HG03521 (cell line): ENCODE results near the gene MS4A18.
"Not testable (repeated sequence)": the region's sequence is repeated elsewhere in the genome, so short reads cannot be mapped to it uniquely, and the experiment has no call there.

ENCODE experiments used
- ATAC-seq: cut with Tn5 transposase; IDR thresholded peaks from one replicate; pipeline ENCODE4 v1.9.1; 2021; ENCODE audit warnings: mild to moderate bottlenecking, moderate library complexity; ENCODE audit not compliant: unreplicated experiment

The MS4A18 gene

GRCh38 chr11:60734279-60734678 lies 9.8 kb downstream of the MS4A18 start:
- no peak for ATAC-seq

GRCh38 chr11:60739114-60739513 lies 14.6 kb downstream of the MS4A18 start:
- ATAC-seq: no peak

- ATAC-seq: no peak
Measured at GRCh38 chr11:60740573-60740972, 16.1 kb downstream of the MS4A18 start.

- no peak for ATAC-seq
Measured at GRCh38 chr11:60741421-60741820, 16.9 kb downstream of the MS4A18 start.

- no peak for ATAC-seq
Measured at GRCh38 chr11:60743058-60743457, 18.5 kb downstream of the MS4A18 start.

- no peak for ATAC-seq
Measured at GRCh38 chr11:60744114-60744513, 19.6 kb downstream of the MS4A18 start.

GRCh38 chr11:60747359-60747873 lies 22.9 kb downstream of the MS4A18 start:
- ATAC-seq: no peak

GRCh38 chr11:60748225-60748624 lies 23.7 kb downstream of the MS4A18 start:
- no peak for ATAC-seq

- no peak for ATAC-seq
Measured at GRCh38 chr11:60748821-60749220, 24.3 kb downstream of the MS4A18 start.

GRCh38 chr11:60750911-60751310 lies 26.4 kb downstream of the MS4A18 start:
- ATAC-seq: no peak

GRCh38 chr11:60753309-60753708 lies 28.8 kb downstream of the MS4A18 start:
- no peak for ATAC-seq

GRCh38 chr11:60754887-60755286 lies 30.4 kb downstream of the MS4A18 start:
- no peak for ATAC-seq

GRCh38 chr11:60756307-60757032 lies 31.9 kb downstream of the MS4A18 start, which contains the start of gene MS4A15:
Gene MS4A15, plus strand, starts transcription at chr11:60756867. Its CDS starts 6,867 bp downstream, at chr11:60763734.
- no peak for ATAC-seq

- ATAC-seq: no peak
Measured at GRCh38 chr11:60757231-60757800, 32.8 kb downstream of the MS4A18 start.

GRCh38 chr11:60758671-60759070 lies 34.2 kb downstream of the MS4A18 start:
- ATAC-seq: not testable (repeated sequence)

- not testable (repeated sequence) for ATAC-seq
Measured at GRCh38 chr11:60759438-60760225, 35.1 kb downstream of the MS4A18 start.

- ATAC-seq: no peak
Measured at GRCh38 chr11:60761436-60762190, 37.1 kb downstream of the MS4A18 start.

- ATAC-seq: peak; percentile 55
Measured at GRCh38 chr11:60762851-60763691, 38.6 kb downstream of the MS4A18 start.

GRCh38 chr11:60763692-60764369 lies 39.3 kb downstream of the MS4A18 start:
- ATAC-seq: no peak
